ENCODE measurements around the gene ZBTB24. TPM values are rescaled to one million over a fixed set of nuclear protein-coding genes. Genes with fewer than 3 reads are reported as not detected.

ZBTB24 gene
- total RNA-seq, 1 donor from 2014 or later: 11.4 TPM

GRCh38 chr6:109475625-109476024, 7.4 kb downstream of the ZBTB24 start:
- DNase-seq (ENCODE audit: low spot score, unreplicated experiment): no peak
- Mint-ChIP-seq H3K36me3 (ENCODE audit: insufficient read depth) (peaks cover 38% of the 10 kb centered on the region), H3K27ac (no peak overlapping the region), H3K27me3 (no peaks in the 10 kb centered on the region), H3K4me3 (ENCODE audit: low read depth) (no peak overlapping the region), H3K9me3 (ENCODE audit: low read depth) (no peaks in the 10 kb centered on the region), H3K4me1 (ENCODE audit: low read depth) (peaks cover 39% of the 10 kb centered on the region)
- no peak for TF ChIP-seq CTCF (IDR thresholded peaks at IDR 0.05; ENCODE audit: unreplicated experiment)

GRCh38 chr6:109474995-109475394, 8.0 kb downstream of the ZBTB24 start:
- Mint-ChIP-seq H3K9me3 (ENCODE audit: low read depth) (no peaks in the 10 kb centered on the region), H3K4me3 (ENCODE audit: low read depth) (no peak overlapping the region), H3K36me3 (ENCODE audit: insufficient read depth) (peaks cover 35% of the 10 kb centered on the region), H3K27me3 (no peaks in the 10 kb centered on the region), H3K27ac (no peak overlapping the region), H3K4me1 (ENCODE audit: low read depth) (peaks cover 35% of the 10 kb centered on the region)
- TF ChIP-seq CTCF (IDR thresholded peaks at IDR 0.05; ENCODE audit: unreplicated experiment): no peak
- no peak for DNase-seq (ENCODE audit: low spot score, unreplicated experiment)

- Mint-ChIP-seq H3K36me3 (ENCODE audit: insufficient read depth) (peaks cover 35% of the 10 kb centered on the region), H3K9me3 (ENCODE audit: low read depth) (no peaks in the 10 kb centered on the region), H3K4me3 (ENCODE audit: low read depth) (no peak overlapping the region), H3K27me3 (no peaks in the 10 kb centered on the region), H3K27ac (no peak overlapping the region), H3K4me1 (ENCODE audit: low read depth) (peaks cover 20% of the 10 kb centered on the region)
- DNase-seq (ENCODE audit: low spot score, unreplicated experiment): no peak
- TF ChIP-seq CTCF (IDR thresholded peaks at IDR 0.05; ENCODE audit: unreplicated experiment): no peak
Observed at GRCh38 chr6:109473120-109473519, 9.9 kb downstream of the ZBTB24 start.

GRCh38 chr6:109472132-109472995, 10.7 kb downstream of the ZBTB24 start:
- Mint-ChIP-seq H3K36me3 (ENCODE audit: insufficient read depth) (peaks cover 42% of the 10 kb centered on the region), H3K9me3 (ENCODE audit: low read depth) (no peaks in the 10 kb centered on the region), H3K4me1 (ENCODE audit: low read depth) (peaks cover 13% of the 10 kb centered on the region), H3K4me3 (ENCODE audit: low read depth) (no peak overlapping the region), H3K27ac (no peak overlapping the region), H3K27me3 (no peaks in the 10 kb centered on the region)
- TF ChIP-seq CTCF (IDR thresholded peaks at IDR 0.05; ENCODE audit: unreplicated experiment): no peak
- no peak for DNase-seq (ENCODE audit: low spot score, unreplicated experiment)

GRCh38 chr6:109471105-109471810, 11.8 kb downstream of the ZBTB24 start:
- TF ChIP-seq CTCF (IDR thresholded peaks at IDR 0.05; ENCODE audit: unreplicated experiment): no peak
- peaks cover 49% of the 10 kb centered on the region for H3K36me3 Mint-ChIP-seq (ENCODE audit: insufficient read depth)
- no peaks in the 10 kb centered on the region for H3K27me3 Mint-ChIP-seq

More at GRCh38 chr6:109471105-109471810, 11.8 kb downstream of the ZBTB24 start:
- H3K4me1 Mint-ChIP-seq (ENCODE audit: low read depth): peaks cover 9% of the 10 kb centered on the region
- H3K4me3 Mint-ChIP-seq (ENCODE audit: low read depth): no peak overlapping the region
- DNase-seq (ENCODE audit: low spot score, unreplicated experiment): no peak
- no peak overlapping the region for H3K27ac Mint-ChIP-seq
- H3K9me3 Mint-ChIP-seq (ENCODE audit: low read depth): no peaks in the 10 kb centered on the region

Measured in progenitor cell of endocrine pancreas (in vitro differentiated cells).